Trophoblast cell (in vitro differentiated cells and primary cell): Measurements from ENCODE around the gene SUCLG2.

Experiments
- DNase-seq, 2 donors: peaks; one replicate each; pipeline ENCODE4 v3.0.0-alpha.2; 2016
- H2AFZ ChIP-seq: 2 replicates; pipeline ENCODE4 v1.6.1; 2013; ENCODE audit warnings: low read length, moderate library complexity, mild to moderate bottlenecking; ENCODE audit not compliant: insufficient read depth, poor library complexity
- H2AK5ac ChIP-seq: 2 replicates; pipeline ENCODE4 v1.6.1; 2013; ENCODE audit warnings: mild to moderate bottlenecking, low read length
- H2BK120ac ChIP-seq: 2 replicates; pipeline ENCODE4 v1.6.1; 2013; ENCODE audit warnings: low read length, mild to moderate bottlenecking, moderate library complexity; ENCODE audit not compliant: insufficient read depth, poor library complexity
- H2BK12ac ChIP-seq: 2 replicates; pipeline ENCODE4 v1.6.1; 2013; ENCODE audit warnings: mild to moderate bottlenecking, low read length, moderate library complexity
- H2BK5ac ChIP-seq: 2 replicates; pipeline ENCODE4 v1.6.1; 2013; ENCODE audit warnings: low read length, low read depth, moderate library complexity, mild to moderate bottlenecking; ENCODE audit not compliant: poor library complexity
- H3K14ac ChIP-seq: 2 replicates; pipeline ENCODE4 v1.6.1; 2013; ENCODE audit warnings: mild to moderate bottlenecking, low read length
- H3K18ac ChIP-seq: 2 replicates; pipeline ENCODE4 v1.6.1; 2013; ENCODE audit warnings: mild to moderate bottlenecking, low read length
- H3K23ac ChIP-seq: 2 replicates; pipeline ENCODE4 v1.6.1; 2013; ENCODE audit warnings: low read length
- H3K27ac ChIP-seq: 2 replicates; pipeline ENCODE4 v1.5.1; 2013; ENCODE audit warnings: low read depth, mild to moderate bottlenecking, inconsistent platforms, low read length, moderate library complexity
- H3K27me3 ChIP-seq: 2 replicates; pipeline ENCODE4 v1.6.1; 2013; ENCODE audit warnings: inconsistent platforms, mild to moderate bottlenecking, low read length, moderate library complexity; ENCODE audit not compliant: insufficient read depth
- H3K36me3 ChIP-seq, 2 experiments: 1 replicate in 1 of 2; 2 replicates in 1 of 2; pipeline ENCODE4 v1.6.1; 2013; ENCODE audit warnings: low read length in 2 of 2, mild to moderate bottlenecking in 2 of 2, moderate library complexity in 1 of 2; ENCODE audit not compliant: insufficient read depth in 2 of 2, control insufficient read depth in 1 of 2
- H3K4ac ChIP-seq: 2 replicates; pipeline ENCODE4 v1.6.1; 2013; ENCODE audit warnings: low read depth, mild to moderate bottlenecking, low read length, moderate library complexity
- H3K4me1 ChIP-seq, 2 experiments: 1 replicate in 1 of 2; 2 replicates in 1 of 2; pipeline ENCODE4 v1.6.1; 2013; ENCODE audit warnings: low read length in 2 of 2, mild to moderate bottlenecking in 2 of 2, moderate library complexity in 1 of 2; ENCODE audit not compliant: insufficient read depth in 2 of 2, control insufficient read depth in 1 of 2
- H3K4me2 ChIP-seq: 2 replicates; pipeline ENCODE4 v1.6.1; 2013; ENCODE audit warnings: inconsistent platforms, mild to moderate bottlenecking, low read length, moderate library complexity
- H3K4me3 ChIP-seq: 2 replicates; pipeline ENCODE4 v1.5.1; 2013; ENCODE audit warnings: mild to moderate bottlenecking, low read depth, low read length, inconsistent platforms
- H3K79me1 ChIP-seq: one replicate; pipeline ENCODE4 v1.6.1; 2013; ENCODE audit warnings: low read length
- H3K79me2 ChIP-seq: 2 replicates; pipeline ENCODE4 v1.6.1; 2013; ENCODE audit warnings: low read length, mild to moderate bottlenecking; ENCODE audit not compliant: control insufficient read depth, insufficient read depth, poor library complexity
- H3K9ac ChIP-seq: 2 replicates; pipeline ENCODE4 v1.6.1; 2013; ENCODE audit warnings: mild to moderate bottlenecking, low read length
- H3K9me3 ChIP-seq: 2 replicates; pipeline ENCODE4 v1.6.1; 2013; ENCODE audit warnings: low read depth, mild to moderate bottlenecking, control low read depth, inconsistent platforms, low read length; ENCODE audit not compliant: insufficient read depth
- H4K12ac ChIP-seq: 2 replicates; pipeline ENCODE4 v1.6.1; 2013; ENCODE audit warnings: low read depth, mild to moderate bottlenecking, low read length, moderate library complexity
- H4K8ac ChIP-seq: 2 replicates; pipeline ENCODE4 v1.6.1; 2013; ENCODE audit warnings: low read depth, mild to moderate bottlenecking, low read length, moderate library complexity
- H4K91ac ChIP-seq: one replicate; pipeline ENCODE4 v1.6.1; 2013; ENCODE audit warnings: low read depth, mild to moderate bottlenecking, low read length, moderate library complexity
- WGBS: extraction: QIAGEN DNeasy Blood & Tissue Kit; methylation state at CpG from one replicate; pipeline ENCODE4 v1.1.7; 2013; ENCODE audit warnings: missing lambda C conversion rate; ENCODE audit not compliant: insufficient read length, insufficient coverage; ENCODE audit errors: extremely low coverage; 5-methylcytosine and 5-hydroxymethylcytosine counted together

The SUCLG2 gene

DNA sequence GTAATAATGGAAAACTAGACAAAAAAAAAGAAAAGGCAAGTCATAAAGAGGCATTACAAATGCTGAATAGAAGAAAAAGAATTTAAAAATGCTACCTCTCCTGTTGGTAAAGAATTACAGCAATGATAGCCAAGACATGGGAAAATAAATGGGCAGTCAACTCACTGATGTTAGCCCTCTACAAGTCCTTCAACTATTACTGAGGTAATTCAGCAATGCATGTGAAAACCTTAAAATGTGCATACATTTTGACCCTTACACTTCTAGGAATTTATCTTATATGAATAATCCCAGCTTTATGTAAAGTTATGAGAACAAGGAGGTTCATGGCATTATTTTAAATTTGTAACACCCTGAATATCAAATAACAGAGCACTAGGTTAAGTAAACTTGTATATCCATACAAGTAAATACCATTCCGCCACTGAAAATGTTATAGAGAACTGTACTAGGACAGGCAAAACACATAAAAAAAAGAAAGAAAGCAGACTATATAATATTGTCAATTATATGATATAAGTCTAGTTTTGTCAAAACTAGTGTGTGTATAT is 166.8 kb downstream of the SUCLG2 start:
- Histone ChIP-seq H2AFZ (no peak overlapping the region), H3K4ac (no peak overlapping the region), H3K4me3 (no peak overlapping the region), H3K4me2 (no peak overlapping the region), H3K79me2 (no peaks in the 10 kb centered on the region), H4K91ac (no peak overlapping the region), H2BK5ac (no peak overlapping the region), H3K27ac (no peak overlapping the region), H2AK5ac (no peak overlapping the region), H2BK120ac (no peak overlapping the region), H4K8ac (no peak overlapping the region), H3K18ac (no peak overlapping the region), H3K79me1 (no peaks in the 10 kb centered on the region), H3K9me3 (no peaks in the 10 kb centered on the region), H3K9ac (no peak overlapping the region), H3K4me1 (no peaks in the 10 kb centered on the region), H4K12ac (no peak overlapping the region), H3K27me3 (no peaks in the 10 kb centered on the region), H2BK12ac (no peak overlapping the region), H3K36me3 (no peaks in the 10 kb centered on the region), H3K14ac (no peak overlapping the region), H3K23ac (no peak overlapping the region)
- DNase-seq = no peak
- WGBS = no CpG with 5 or more reads among the region's 1 CpG

DNA sequence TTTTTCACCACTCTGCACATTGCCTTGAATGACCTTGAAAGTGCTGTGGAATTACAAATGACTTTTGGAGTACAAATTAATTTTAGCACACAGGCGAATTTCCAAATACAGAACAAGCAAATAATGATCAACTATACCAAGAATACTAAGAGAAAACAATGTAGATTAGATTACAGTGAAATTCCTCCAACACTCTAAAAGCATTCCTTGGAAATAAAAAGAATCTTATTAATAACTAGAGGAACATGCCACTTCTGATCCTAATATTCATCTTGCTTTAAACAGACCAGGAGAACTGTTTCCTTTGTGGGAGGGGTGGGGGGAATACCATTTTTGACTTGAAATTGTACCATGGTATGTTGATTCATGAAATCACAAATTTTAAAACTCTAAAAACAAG is 167.5 kb downstream of the SUCLG2 start:
- no peak for DNase-seq
- H2BK120ac ChIP-seq = no peak overlapping the region
- no peak overlapping the region for H3K23ac ChIP-seq
- H3K27me3 ChIP-seq = no peaks in the 10 kb centered on the region
- H3K9me3 ChIP-seq = no peaks in the 10 kb centered on the region
- H3K27ac ChIP-seq = no peak overlapping the region
- H3K4me3 ChIP-seq = no peak overlapping the region
- H2BK12ac ChIP-seq = no peak overlapping the region
- no peak overlapping the region for H4K8ac ChIP-seq
- no peak overlapping the region for H3K4me2 ChIP-seq
- no peak overlapping the region for H2BK5ac ChIP-seq
- H2AFZ ChIP-seq = no peak overlapping the region
- no peaks in the 10 kb centered on the region for H3K36me3 ChIP-seq
- H3K79me1 ChIP-seq = no peaks in the 10 kb centered on the region
- no peak overlapping the region for H3K4ac ChIP-seq
- no peak overlapping the region for H4K91ac ChIP-seq
- no peaks in the 10 kb centered on the region for H3K79me2 ChIP-seq
- no peak overlapping the region for H2AK5ac ChIP-seq
- no CpG with 5 or more reads among the region's 1 CpG for WGBS
- no peak overlapping the region for H3K18ac ChIP-seq
- H4K12ac ChIP-seq = no peak overlapping the region
- no peaks in the 10 kb centered on the region for H3K4me1 ChIP-seq
- no peak overlapping the region for H3K9ac ChIP-seq
- H3K14ac ChIP-seq = no peak overlapping the region

DNA sequence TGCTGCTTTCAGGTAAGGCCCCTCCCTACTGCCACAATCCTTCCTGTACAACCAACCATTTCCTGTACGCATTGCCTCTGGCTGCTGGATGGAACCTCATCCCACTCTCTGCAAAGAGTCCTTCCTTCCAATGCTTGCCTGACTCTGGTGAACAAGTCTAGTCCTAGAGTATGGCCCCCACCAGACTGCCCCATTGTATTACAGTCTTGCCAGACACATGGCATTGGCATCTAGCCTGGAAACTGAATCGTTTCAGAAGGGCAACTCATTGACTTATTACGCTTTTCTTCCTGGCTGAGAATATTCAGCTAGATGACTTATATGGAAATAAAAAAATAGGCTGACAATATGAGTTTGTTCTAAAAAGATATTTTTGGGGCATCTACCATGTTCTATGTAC is 170.3 kb downstream of the SUCLG2 start:
- Histone ChIP-seq H2BK12ac (no peak overlapping the region), H3K27ac (no peak overlapping the region)

DNA sequence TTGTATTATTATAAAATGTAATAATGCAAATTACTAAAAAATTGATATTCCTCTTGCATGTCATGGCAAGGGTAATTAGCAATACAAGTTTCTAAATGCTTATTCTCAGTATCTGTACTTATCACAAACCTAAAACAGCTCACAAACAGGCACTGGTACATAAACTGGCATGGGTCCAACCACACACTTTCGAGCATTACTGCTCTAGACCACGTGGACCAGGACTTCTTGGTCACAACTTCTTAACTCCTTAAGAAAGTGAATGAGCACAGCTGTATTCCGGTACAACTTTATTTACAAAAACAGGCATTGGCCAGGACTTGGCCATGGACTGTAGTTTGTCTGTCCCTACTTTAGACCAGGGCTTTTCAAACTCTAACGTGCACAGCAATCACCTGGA is 173.3 kb downstream of the SUCLG2 start:
- no peaks in the 10 kb centered on the region for H3K79me1 ChIP-seq
- DNase-seq = no peak

More for the DNA sequence above, 170.3 kb downstream of the SUCLG2 start:
- Histone ChIP-seq H3K27me3 (no peaks in the 10 kb centered on the region), H3K4me1 (no peaks in the 10 kb centered on the region), H2AFZ (no peak overlapping the region), H3K36me3 (no peaks in the 10 kb centered on the region), H3K23ac (no peak overlapping the region), H2BK120ac (no peak overlapping the region), H4K8ac (no peak overlapping the region), H3K79me1 (no peaks in the 10 kb centered on the region), H2BK5ac (no peak overlapping the region), H4K12ac (no peak overlapping the region), H3K18ac (no peak overlapping the region), H3K14ac (no peak overlapping the region), H2AK5ac (no peak overlapping the region), H3K79me2 (no peaks in the 10 kb centered on the region), H4K91ac (no peak overlapping the region), H3K4ac (no peak overlapping the region), H3K4me2 (no peak overlapping the region), H3K4me3 (no peak overlapping the region), H3K9ac (no peak overlapping the region), H3K9me3 (no peaks in the 10 kb centered on the region)
- DNase-seq = no peak
- no CpG with 5 or more reads among the region's 3 CpGs for WGBS

More for the DNA sequence above, 173.3 kb downstream of the SUCLG2 start:
- H3K14ac ChIP-seq = no peak overlapping the region
- no peaks in the 10 kb centered on the region for H3K79me2 ChIP-seq
- H3K9ac ChIP-seq = no peak overlapping the region
- H4K8ac ChIP-seq = no peak overlapping the region
- no peak overlapping the region for H3K4ac ChIP-seq
- H2AFZ ChIP-seq = no peak overlapping the region
- no peak overlapping the region for H2BK5ac ChIP-seq
- no peaks in the 10 kb centered on the region for H3K4me1 ChIP-seq
- H3K36me3 ChIP-seq = no peaks in the 10 kb centered on the region
- no peak overlapping the region for H2BK120ac ChIP-seq
- no peak overlapping the region for H4K12ac ChIP-seq
- H3K23ac ChIP-seq = no peak overlapping the region
- no peak overlapping the region for H3K18ac ChIP-seq
- H3K27ac ChIP-seq = no peak overlapping the region
- no peak overlapping the region for H4K91ac ChIP-seq
- WGBS = no CpG with 5 or more reads among the region's 4 CpGs
- H3K4me2 ChIP-seq = no peak overlapping the region
- H3K27me3 ChIP-seq = no peaks in the 10 kb centered on the region
- H2BK12ac ChIP-seq = no peak overlapping the region
- no peak overlapping the region for H2AK5ac ChIP-seq
- H3K4me3 ChIP-seq = no peak overlapping the region
- H3K9me3 ChIP-seq = peaks cover under 1% of the 10 kb centered on the region
